Vagina (tissue), 2 donors: ENCODE results near the gene WNT6. TPM values are rescaled to one million over a fixed set of nuclear protein-coding genes. Genes with fewer than 3 reads are reported as not detected.

Experiments used
- DNase-seq, 2 donors: peaks; one replicate each; pipeline ENCODE4 v3.0.0-alpha.2; 2017; ENCODE audit errors: extremely low spot score in 2 of 2
- H3K27ac ChIP-seq: fragments of 200-600 bp; sonication (generic); one replicate; pipeline ENCODE4 v1.5.1; 2019
- H3K27me3 ChIP-seq: fragments of 200-600 bp; sonication (generic); one replicate; pipeline ENCODE4 v1.5.1; 2019
- H3K36me3 ChIP-seq, 2 donors: fragments of 200-600 bp; sonication (generic); one replicate each; pipeline ENCODE4 v1.5.1; 2017 to 2019
- H3K4me1 ChIP-seq: fragments of 200-600 bp; sonication (generic); one replicate; pipeline ENCODE4 v1.5.1; 2019
- H3K4me3 ChIP-seq, 2 donors: fragments of 200-600 bp; sonication (generic); 1 replicate in 1 of 2; 2 replicates in 1 of 2; pipeline ENCODE4 v1.5.1; 2016 to 2019
- H3K9me3 ChIP-seq: fragments of 200-600 bp; sonication (generic); one replicate; pipeline ENCODE4 v1.5.1; 2019
- POLR2A ChIP-seq, 2 donors: fragments of 450-650 bp; IDR thresholded peaks; one replicate each; pipeline ENCODE4 v1.6.1; 2017; ENCODE audit warnings: antibody characterized with exemption in 2 of 2, mild to moderate bottlenecking in 2 of 2, moderate library complexity in 2 of 2
- POLR2AphosphoS5 ChIP-seq, 2 donors: sonication (generic); formaldehyde crosslinking; IDR thresholded peaks; one replicate each; pipeline ENCODE4 v1.9.0; 2017; ENCODE audit warnings: antibody characterized with exemption in 2 of 2, mild to moderate bottlenecking in 2 of 2, low read depth in 1 of 2; ENCODE audit not compliant: insufficient read depth in 1 of 2
- intact Hi-C: fragments of 100-400 bp; cut with DNase I; formaldehyde crosslinking; loops from one replicate; pipeline ENCODE4 v1.15.1; 2023
- total RNA-seq: library from RNA; depleted of rRNA; stranded (reverse); fragments of >200 nt; gene quantifications from one replicate; pipeline ENCODE4 v1.2.3, GENCODE V29; 2016
- TF ChIP-seq, protein P1 (sequence below), 3 experiments: fragments of 450-650 bp in 2 of 3; fragments of 200-600 bp in 1 of 3; sonication (generic) in 1 of 3; IDR thresholded peaks; one replicate each; pipeline ENCODE4 v1.5.1; 2017 to 2019; ENCODE audit warnings: antibody characterized with exemption in 3 of 3, mild to moderate bottlenecking in 2 of 3, moderate library complexity in 2 of 3

WNT6 gene
- total RNA-seq, 1 donor from 2014 or later = 2.0 TPM

DNA sequence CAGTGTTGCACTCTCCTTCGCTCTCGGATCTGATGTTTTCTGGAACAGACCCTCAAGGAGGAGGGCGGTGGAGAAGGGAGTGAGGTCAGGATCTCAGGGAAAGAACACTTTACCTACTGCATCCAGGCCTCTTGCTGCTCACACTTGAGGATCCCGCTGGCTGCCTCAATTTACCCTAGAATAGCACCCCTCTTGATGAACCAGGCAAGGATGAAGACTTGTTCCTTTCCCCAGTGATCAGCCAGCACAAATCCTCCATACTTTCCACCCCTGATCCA, 35.2 kb downstream of the WNT6 start:
- intact Hi-C loops = no loop called here
- no peaks in the 10 kb centered on the region for H3K36me3 ChIP-seq
- TF ChIP-seq, protein P1, sequence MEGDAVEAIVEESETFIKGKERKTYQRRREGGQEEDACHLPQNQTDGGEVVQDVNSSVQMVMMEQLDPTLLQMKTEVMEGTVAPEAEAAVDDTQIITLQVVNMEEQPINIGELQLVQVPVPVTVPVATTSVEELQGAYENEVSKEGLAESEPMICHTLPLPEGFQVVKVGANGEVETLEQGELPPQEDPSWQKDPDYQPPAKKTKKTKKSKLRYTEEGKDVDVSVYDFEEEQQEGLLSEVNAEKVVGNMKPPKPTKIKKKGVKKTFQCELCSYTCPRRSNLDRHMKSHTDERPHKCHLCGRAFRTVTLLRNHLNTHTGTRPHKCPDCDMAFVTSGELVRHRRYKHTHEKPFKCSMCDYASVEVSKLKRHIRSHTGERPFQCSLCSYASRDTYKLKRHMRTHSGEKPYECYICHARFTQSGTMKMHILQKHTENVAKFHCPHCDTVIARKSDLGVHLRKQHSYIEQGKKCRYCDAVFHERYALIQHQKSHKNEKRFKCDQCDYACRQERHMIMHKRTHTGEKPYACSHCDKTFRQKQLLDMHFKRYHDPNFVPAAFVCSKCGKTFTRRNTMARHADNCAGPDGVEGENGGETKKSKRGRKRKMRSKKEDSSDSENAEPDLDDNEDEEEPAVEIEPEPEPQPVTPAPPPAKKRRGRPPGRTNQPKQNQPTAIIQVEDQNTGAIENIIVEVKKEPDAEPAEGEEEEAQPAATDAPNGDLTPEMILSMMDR (IDR thresholded peaks at IDR 0.05) = no peak
- TF ChIP-seq POLR2AphosphoS5 (IDR thresholded peaks at IDR 0.05; ENCODE audit: insufficient read depth in 1 of 2, low read depth in 1 of 2) (no peak), POLR2A (IDR thresholded peaks at IDR 0.05) (no peak)
- H3K9me3 ChIP-seq = no peaks in the 10 kb centered on the region
- H3K27ac ChIP-seq = no peak overlapping the region
- peaks cover 49% of the 10 kb centered on the region for H3K4me1 ChIP-seq
- no peak for DNase-seq
- no peak overlapping the region for H3K4me3 ChIP-seq
- peaks cover 7% of the 10 kb centered on the region for H3K27me3 ChIP-seq

DNA sequence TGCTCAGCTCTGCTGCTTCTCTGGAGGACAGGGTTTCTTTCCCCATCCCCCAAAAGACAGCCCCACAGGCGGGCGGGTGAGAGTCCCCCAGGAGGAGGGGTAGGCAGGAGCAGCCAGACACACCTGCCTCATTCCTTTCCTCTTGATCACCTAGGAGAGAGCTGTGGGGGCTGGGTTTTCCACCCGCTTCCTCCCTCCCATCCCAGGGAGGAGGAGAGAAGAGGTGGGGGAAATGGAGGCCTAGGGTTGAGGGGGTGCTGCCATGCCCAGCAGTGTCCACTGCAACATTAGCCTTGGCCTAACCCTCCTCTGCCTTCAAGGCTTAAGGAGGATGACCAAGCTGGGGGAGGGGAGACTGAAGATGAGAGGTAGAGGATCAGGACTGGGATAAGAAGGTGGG, 35.7 kb downstream of the WNT6 start:
- H3K36me3 ChIP-seq = no peaks in the 10 kb centered on the region
- no peak for DNase-seq
- intact Hi-C loops = no loop called here
- H3K4me1 ChIP-seq = peaks cover 49% of the 10 kb centered on the region
- H3K9me3 ChIP-seq = no peaks in the 10 kb centered on the region
- no peak for TF ChIP-seq POLR2AphosphoS5 (IDR thresholded peaks at IDR 0.05; ENCODE audit: insufficient read depth in 1 of 2, low read depth in 1 of 2)
- TF ChIP-seq, protein P1 (IDR thresholded peaks at IDR 0.05) = no peak
- TF ChIP-seq POLR2A (IDR thresholded peaks at IDR 0.05) = no peak
- no peak overlapping the region for H3K27ac ChIP-seq
- no peak overlapping the region for H3K4me3 ChIP-seq
- H3K27me3 ChIP-seq = peaks cover 7% of the 10 kb centered on the region

DNA sequence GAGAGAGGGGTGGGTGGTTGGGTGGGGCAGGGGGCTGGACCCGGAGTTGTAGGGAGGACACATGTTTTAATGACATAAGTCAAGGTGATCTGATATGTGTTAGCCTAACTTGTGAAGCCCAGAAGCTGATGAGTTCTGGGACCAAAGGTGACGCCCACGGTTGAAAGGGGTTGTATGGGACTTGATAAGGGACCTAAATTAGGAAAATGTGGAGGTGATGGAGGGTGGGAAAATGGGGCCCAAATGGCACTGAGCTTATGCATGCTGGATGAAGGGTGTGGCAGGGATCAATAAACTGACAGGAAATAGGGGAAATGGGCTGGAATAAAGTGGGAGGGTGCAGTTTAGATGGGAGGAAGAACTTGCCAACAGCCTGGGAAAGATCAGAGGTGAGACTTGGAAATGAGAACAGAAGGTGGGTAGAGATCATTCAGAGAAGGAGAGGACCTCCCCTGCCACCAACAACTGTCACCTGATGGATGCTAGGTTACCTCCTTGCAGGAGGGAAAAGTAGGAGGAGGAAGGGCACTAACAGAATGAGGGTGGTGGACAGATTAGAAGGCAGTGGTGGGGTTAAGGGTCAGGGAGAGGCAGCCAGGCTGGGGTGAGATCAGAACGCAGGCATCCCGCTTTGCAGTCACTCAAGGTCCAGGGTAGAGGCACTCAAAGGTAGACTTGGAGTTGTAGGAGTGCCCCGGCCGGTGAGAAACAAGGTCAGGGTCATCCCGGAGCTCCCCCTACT, 36.3 kb downstream of the WNT6 start:
- Histone ChIP-seq H3K9me3 (no peaks in the 10 kb centered on the region), H3K27ac (no peak overlapping the region), H3K4me3 (no peak overlapping the region), H3K27me3 (peaks cover 7% of the 10 kb centered on the region), H3K4me1 (peaks cover 49% of the 10 kb centered on the region), H3K36me3 (no peaks in the 10 kb centered on the region)
- peak in 1 of 2 donors; percentile 72 for DNase-seq
- TF ChIP-seq, protein P1 (IDR thresholded peaks at IDR 0.05) = no peak
- TF ChIP-seq POLR2A (IDR thresholded peaks at IDR 0.05) = no peak
- no peak for TF ChIP-seq POLR2AphosphoS5 (IDR thresholded peaks at IDR 0.05; ENCODE audit: insufficient read depth in 1 of 2, low read depth in 1 of 2)
- intact Hi-C loops = no loop called here

DNA sequence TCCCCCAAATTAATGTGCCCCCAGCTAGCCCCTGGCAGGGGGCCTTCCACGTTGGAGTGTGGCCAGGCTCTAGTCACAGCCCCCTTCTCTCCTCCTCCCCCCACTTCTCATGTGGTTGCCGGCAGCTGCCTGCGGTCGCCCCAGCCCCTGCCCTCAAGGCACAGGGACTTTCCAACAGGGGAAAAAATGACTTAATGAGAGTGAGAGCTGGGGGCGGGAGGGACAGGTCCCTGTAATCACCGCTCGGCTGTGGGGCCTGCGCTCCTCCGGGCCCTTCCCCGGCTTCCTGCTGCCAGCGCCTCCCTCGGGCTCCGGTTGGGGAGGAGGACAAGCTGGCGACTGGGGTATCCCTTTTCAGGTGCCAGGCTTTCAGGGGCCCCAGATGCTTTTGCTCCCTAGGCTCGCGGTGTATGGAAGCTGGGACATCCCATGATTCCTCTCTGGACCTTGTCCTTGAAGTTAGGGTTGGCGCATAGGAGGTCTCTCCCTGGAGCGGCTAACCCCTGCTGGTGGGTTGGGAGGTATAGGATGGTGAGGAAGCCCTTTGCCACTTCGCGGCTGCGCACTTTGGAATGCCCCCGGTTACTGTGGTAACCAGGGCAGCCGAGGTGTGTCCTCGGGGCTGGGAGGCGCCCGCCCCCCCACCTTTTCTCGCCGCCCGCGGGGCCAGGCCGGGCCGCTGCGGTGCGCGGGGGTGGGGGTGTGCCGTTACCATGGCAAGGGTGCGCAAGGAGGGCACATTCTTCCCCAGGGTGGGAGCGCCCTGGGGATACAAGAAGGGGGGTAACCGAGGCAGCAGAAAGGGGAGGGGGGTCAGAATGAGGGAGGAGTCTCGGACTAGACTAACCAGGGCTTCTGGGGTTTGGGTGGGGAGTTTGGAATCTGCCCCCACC, 37.1 kb downstream of the WNT6 start:
- H3K4me1 ChIP-seq = peaks cover 49% of the 10 kb centered on the region
- no peaks in the 10 kb centered on the region for H3K36me3 ChIP-seq
- peaks cover 7% of the 10 kb centered on the region for H3K27me3 ChIP-seq
- DNase-seq = peak in 1 of 2 donors; percentile 79
- no peak for TF ChIP-seq POLR2AphosphoS5 (IDR thresholded peaks at IDR 0.05; ENCODE audit: insufficient read depth in 1 of 2, low read depth in 1 of 2)
- TF ChIP-seq, protein P1 (IDR thresholded peaks at IDR 0.05) = no peak
- TF ChIP-seq POLR2A (IDR thresholded peaks at IDR 0.05) = no peak
- H3K4me3 ChIP-seq = peak overlapping the region in 1 of 2 donors; percentile 6
- no peak overlapping the region for H3K27ac ChIP-seq
- intact Hi-C loops = no loop called here
- no peaks in the 10 kb centered on the region for H3K9me3 ChIP-seq
